ENCODE measurements around the gene APOBR.

DNA sequence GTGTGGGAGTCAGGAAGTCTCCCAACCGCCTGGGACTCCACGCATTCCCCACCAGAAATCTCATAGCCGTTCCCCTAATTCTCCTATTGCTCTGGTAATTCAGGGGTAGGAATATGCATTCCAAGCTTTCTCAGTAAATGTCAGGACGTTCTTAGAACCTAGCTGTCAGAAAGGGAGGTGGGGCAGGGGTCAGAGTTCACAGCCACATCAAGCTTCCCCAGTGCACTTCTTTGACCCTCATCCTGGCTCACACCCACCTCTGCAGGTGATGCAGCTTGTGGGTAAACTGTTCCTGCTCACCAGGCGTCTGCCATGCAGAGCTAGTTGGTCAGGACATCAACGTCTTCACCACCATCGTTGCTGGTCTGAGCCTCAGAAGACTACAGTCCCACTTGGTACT lies 26.2 kb downstream of the APOBR start:
- TF ChIP-seq, protein P1, sequence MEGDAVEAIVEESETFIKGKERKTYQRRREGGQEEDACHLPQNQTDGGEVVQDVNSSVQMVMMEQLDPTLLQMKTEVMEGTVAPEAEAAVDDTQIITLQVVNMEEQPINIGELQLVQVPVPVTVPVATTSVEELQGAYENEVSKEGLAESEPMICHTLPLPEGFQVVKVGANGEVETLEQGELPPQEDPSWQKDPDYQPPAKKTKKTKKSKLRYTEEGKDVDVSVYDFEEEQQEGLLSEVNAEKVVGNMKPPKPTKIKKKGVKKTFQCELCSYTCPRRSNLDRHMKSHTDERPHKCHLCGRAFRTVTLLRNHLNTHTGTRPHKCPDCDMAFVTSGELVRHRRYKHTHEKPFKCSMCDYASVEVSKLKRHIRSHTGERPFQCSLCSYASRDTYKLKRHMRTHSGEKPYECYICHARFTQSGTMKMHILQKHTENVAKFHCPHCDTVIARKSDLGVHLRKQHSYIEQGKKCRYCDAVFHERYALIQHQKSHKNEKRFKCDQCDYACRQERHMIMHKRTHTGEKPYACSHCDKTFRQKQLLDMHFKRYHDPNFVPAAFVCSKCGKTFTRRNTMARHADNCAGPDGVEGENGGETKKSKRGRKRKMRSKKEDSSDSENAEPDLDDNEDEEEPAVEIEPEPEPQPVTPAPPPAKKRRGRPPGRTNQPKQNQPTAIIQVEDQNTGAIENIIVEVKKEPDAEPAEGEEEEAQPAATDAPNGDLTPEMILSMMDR (IDR thresholded peaks at IDR 0.05) = no peak
- TF ChIP-seq POLR2AphosphoS5 (IDR thresholded peaks at IDR 0.05) = no peak
- no peak for TF ChIP-seq POLR2A (IDR thresholded peaks at IDR 0.05)
